Measurements from ENCODE around the gene HAX1.

GRCh38 chr1:154320882-154321608 is 48.6 kb downstream of the HAX1 start, which contains the start of gene AQP10:
- TF ChIP-seq EZH2 (IDR thresholded peaks at IDR 0.05; ENCODE audit: low read length, missing control alignments) (no peak), CTCF (conservative IDR thresholded peaks at IDR 0.05 in 1 of 2, IDR thresholded peaks at IDR 0.05 in 1 of 2; ENCODE audit: low read depth in 1 of 2, low read length in 2 of 2) (no peak)
